Hematopoietic multipotent progenitor cell treated with erythropoietin and hydrocortisone succinate and interleukin-3 and kit ligand, for 17 days (in vitro differentiated cells): ENCODE results near the gene RERE.
"Not testable (repeated sequence)": the region's sequence is repeated elsewhere in the genome, so short reads cannot be mapped to it uniquely, and the experiment has no call there.

Experiments used
- DNase-seq: peaks from one replicate; pipeline ENCODE4 v3.0.0-alpha.2; 2015; ENCODE audit warnings: low spot score

Gene RERE

DNA sequence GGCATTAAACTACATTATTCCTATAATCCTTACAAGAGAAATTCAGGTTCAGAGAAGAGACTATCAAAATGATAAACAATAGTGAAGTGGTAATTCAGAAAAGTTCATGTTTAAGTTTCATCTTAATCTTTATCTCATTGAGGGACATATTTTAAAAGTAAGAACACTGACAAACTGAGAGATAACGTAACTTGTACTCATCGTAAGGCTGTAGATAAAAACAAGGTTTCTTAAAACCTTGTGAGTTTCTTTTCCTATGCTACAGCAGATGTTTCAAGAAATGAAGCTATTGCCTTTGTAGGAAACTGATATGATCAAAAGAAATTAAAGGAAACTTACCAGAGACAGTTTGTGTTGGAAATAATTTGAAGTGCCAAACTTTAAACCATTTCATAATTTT, 65.0 kb downstream of the RERE start:
- no peak for DNase-seq

DNA sequence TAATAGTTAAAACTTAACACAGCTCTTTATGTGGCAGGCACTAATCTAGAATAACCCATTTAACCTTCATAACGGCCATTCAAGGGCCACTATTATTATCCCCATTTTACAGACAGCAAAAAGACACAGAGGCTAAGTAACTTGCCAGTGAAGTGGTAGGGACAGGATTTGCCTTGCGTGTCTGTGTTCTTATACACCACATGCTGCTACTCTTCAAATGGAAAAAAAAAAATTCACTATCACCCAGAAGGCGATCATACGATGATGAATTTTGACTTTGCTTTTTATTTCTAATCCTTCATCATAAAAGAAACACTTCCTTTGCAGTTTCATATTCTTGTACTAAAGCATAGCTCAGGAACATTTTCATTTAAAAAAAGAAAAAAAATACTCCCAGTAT, 65.5 kb downstream of the RERE start:
- no peak for DNase-seq

DNA sequence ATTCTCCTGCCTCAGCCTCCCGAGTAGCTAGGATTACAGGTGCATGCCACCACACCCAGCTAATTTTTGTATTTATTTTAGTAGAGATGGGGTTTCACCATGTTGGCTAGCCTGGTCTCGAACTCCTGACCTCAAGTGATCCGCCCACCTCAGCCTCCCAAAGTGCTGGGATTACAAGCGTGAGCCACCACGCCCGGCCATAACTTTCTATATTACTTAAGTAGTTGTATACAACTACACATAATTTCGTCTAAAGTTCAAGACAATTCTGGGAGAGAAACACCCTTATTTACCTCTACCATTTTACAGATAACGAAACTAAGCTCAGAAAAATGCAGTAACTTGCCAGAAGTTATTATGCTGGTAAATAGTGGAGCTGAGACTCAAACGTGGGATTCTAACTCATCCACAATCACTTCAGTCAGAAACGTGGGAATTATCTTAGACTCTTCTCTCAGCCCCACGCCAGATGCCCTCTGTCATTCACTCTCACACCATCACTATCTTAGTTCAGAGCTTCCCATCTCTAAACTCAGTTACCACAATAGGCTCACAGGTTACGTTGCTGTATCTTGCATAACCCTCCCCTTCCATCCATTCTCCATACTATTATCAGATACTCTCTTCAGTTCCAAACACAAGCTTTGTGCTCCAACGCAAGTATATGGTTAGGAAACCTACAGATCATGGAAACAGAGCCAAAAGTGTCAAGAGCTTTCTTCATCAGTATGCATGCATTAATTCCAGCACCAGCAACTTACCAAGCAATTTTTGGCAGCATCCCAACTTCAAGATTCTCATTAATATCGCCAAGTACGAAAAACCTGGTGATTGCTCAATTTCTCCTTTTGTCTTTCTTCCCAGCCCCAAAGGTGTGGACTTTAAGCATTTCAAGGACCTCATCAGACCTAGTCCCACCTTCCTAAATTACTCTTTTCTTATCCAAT, 69.3 kb downstream of the RERE start:
- DNase-seq: no peak

DNA sequence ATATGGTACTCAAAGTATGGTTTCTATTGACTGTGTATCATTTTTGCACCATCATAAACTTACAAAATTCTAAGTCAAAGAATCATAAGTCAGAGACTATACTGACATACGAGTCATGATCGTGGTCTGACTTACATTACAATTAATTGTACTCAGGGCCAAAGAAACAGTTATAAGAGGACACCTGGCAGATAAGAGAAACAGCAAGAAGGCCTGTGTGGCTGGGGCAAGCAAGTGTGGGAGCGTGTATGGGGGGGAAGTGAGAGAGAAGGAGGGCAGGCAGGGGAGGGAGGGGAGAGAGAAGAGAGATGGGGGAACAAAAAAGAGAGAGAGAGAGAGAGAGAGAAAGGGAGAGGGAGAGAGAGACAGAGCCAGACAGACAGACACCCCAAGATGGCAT, 70.9 kb downstream of the RERE start:
- DNase-seq: no peak

DNA sequence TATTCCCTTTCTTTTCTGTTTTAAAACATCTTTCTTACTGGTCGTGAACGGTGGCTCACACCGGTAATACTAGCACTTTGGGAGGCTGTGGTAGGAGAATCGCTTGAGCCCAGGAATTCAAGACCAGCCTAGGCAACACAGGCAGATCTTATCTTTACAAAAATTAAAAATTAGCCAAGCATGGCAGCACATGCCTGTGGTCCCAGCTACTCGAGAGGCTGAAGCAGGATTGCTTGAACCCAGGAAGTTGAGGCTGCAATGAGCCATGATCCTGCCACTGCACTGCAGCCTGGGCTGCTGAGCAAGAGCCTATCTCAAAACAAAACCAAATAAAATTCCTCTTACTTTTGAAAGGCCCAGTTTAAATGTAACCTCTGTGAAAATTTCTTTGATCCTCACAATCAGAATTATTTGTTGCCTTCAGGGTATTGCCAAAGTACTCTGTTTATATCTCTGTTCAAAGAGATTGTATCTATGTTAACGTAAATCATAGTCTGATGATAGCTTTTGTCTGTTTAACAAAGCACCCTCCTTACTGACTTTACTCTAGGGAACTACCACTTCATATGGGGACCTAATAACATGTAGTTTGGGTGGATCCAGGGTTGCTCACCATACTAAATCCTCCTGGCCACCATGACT, 71.6 kb downstream of the RERE start:
- no peak for DNase-seq

DNA sequence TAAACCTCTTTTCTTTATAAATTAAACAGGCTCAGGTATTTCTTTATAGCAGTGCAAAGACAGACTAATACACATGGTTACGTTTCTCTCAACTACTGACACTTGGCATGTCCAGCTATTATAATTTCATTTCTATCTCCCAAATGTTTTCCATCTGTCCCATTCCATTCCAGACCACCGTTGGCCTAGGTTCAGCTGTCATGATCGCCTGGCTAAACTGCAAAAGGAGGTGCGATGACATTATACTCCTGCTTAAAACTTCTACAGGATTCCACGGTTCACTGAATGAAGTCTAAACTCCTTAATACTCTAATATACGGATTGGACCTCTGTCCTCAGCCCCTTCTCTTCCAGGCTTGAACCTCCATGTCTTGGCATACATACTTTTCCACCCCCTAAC, 72.1 kb downstream of the RERE start:
- no peak for DNase-seq

DNA sequence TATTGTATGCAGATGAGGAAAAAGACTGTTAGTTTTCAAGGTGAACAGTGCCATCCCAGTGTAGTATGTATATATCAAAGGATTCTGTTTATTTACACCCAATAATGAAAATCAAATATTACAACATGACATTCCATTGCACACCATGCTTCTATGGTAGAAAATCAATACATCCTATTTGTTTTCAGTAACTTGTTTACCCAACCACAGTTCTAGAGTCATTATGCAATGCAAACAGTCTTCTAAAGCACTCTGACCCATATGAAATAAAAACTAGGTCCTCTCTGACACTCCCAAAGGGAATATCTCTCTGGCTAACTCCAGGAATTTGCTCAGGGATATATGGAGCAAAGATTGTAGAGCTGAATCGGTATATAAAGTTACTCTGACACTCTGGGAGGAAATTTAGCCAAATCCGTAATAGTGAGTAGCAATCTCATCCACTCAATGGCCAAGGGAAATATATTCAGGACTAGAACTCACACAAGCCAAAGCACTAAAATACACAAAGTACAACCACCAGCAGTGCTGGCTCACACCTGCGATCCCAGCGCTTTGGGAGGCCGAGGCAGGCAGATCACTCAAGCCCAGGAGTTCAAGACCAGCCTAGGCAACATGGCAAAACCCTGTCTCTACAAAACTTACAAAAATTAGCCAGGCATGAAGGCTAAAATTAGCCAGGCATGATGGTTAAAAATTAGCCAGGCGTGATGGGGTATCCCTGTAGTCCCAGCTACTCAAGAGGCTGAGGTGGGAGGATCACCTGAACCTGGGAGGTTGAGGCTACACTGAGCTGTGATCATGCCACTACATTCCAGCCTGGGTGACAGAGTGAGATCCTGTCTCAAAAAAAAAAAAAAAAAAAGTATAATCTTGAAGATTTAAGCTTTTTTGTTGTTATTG, 75.2 kb downstream of the RERE start:
- no peak for DNase-seq

DNA sequence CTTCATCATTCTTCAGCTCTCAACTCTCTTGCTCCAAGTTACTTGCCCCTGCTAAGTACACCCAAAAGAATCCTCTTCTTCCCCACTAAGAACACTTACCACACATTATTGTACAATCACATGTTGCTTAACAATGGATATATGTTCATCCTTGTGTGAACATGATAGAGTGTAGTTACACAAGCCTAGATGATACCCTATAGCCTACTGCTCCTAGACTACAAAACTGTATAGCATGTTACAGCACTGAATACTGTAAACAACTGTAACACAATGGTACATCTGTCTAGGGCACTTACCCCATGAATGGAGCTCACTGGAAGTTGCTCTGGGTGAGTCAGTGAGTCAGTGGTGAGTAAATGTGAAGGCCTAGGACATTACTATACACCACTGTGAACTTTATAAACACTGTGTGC, 77.4 kb downstream of the RERE start:
- DNase-seq: no peak

DNA sequence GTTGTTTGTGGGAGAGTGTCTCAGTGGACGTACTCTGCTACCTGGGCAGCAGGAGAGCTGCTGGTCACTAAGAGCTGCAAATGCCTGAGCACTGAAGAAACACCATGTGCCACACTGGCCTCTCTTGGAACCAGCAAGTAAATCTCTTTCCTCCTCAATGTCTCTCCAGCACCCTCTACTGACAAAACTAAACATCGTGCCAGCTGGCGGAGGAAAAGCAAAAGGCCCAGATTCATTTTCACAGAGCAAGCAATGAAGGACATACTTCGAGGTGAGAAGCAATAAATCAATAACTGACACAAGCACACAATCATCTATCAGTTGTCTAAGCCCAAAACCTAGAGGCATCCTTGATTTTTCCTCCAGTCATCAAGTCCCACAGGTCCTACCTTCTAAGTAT, 78.1 kb downstream of the RERE start:
- DNase-seq: no peak

DNA sequence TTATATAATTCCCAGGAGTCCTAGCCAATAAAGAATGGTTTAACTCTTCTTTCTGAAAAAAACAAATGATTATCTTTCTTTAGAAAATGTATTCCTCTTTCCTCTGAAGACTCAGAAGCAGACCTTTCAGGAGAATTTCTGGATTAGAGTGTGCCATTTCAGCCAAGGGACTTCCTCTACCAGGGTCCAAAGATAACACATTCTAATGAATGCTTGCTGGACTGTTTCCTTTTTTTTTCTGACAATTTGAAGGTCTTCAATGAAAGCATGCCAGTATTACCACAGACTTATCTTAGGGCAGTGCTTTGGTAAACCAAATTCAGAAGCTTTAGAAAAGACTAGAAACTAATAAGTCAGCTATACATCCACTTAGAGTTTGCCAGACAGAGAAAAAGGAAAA, 80.5 kb downstream of the RERE start:
- no peak for DNase-seq

DNA sequence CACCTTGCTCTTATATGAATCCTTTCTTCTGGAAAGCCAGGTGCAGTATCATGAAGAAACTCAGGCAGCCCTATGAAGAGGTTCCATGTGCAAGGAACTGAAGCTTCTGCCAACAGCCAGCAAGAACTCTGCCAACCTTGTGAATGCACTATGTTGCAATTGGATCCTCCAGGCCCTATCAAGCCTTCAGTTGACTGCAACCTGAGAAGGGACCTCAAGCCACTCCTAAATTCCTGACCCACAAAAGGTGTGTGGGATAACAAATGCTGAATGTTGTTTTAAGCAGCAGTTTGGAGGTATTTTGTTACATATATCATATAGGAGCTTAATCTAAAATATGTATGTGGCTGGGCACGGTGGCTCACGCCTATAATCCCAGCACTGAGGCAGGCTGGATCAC, 84.0 kb downstream of the RERE start:
- DNase-seq: no peak

DNA sequence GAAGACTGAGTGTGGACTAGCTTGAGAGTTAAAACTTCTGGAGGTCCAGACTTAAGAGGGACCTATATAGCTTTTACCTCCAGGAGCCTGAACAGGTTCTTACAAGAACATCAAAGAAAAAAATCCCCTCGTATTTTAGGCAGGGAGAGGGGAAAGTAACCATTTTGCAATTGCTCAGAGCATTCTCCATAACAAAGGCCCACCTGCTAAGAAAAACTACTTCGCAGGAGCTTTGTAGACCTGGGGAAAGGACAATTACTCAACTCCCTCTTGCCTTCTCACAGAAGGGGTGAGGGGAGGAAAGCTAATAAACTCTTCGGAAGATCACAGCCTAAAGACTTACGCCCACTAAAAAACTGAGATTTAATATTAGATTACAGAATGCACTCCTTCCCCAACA, 86.3 kb downstream of the RERE start:
- no peak for DNase-seq

DNA sequence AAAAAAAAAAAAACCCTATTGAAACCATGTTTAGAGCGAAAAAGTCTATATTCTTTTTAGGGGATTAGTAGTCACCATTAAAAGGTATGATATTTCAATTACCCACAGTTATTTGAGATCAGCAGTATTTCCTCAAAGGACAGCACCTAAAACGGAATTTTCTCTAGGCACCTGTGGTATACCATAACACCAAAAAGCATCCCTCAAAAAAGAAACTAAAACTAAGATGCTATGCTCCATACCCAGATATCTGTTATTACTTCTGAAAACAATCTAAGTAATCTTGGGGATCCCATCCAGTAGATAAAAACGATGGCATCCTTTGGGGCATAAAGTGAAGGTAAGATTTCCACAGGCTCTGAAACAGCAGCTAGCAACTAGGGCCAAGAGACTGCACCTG, 89.0 kb downstream of the RERE start:
- no peak for DNase-seq

DNA sequence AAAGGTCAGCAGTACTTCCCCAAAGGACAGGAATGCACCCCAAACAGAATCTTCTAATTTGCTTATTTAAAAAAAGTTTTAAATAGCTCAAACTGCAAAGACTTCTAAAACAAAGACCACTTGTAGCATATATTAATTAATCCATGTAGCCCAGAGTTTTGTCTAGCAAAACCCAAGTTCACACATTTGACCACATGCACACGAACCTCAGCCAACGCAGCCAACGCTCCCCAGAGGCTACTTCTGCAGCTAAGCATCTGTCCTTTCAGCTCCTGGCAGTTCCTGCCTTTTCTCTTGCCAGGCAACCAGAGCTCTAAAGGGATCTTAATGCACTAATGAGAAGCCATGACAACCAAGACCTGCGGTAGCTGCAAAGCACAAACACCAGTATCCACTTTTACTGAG, 89.6 kb downstream of the RERE start:
- DNase-seq: no peak

DNA sequence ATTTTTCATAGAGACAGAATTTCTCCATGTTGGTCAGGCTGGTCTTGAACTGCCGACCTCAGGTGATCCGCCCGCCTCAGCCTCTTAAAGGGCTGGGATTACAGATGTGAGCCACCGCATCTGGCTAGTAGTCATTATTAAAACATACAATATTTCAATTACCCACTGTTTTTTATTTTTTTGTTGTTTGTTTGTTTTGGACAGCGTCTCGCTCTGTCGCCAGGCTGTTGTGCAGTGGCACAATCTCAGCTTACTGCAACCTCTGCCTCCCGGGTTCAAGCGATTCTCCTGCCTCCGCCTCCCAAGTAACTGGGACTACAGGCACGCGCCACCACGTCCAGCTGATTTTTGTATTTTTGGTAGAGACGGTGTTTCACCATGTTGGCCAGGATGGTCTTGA, 90.1 kb downstream of the RERE start:
- not testable (repeated sequence) for DNase-seq

DNA sequence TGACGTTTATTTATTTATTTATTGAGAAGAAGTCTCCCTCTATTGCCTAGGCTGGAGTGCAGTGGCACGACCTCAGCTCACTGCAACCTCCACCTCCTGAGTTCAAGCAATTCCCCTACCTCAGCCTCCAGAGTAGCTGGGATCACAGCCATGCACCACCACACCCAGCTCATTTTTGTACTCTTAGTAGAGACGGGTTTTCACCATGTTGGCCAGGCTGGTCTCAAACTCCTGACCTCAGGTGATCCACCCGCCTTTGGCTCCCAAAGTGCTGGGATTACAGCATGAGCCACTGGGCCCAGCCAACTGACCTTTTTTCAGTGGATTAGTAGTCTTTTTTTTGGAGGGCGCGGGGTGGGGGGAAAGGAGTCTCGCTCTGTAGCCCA, 90.6 kb downstream of the RERE start:
- not testable (repeated sequence) for DNase-seq

DNA sequence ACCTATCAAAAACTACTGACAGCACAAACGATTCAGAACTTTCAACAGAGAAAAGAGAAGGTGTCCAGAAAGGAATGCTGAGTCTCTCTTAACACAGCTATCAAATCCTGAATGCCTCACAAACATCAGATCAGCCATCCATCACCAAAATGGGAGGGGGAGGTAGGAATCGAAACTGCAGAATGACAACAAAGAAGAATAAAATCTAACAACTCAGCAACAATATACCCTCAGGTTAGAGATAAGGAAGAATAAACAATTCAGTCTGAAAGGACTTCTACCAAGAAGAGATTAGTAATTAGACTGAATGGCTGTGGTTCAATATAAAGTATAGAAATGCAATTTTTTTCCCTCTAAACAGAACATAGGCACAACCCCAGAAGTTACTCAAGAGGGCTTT, 94.4 kb downstream of the RERE start:
- no peak for DNase-seq

DNA sequence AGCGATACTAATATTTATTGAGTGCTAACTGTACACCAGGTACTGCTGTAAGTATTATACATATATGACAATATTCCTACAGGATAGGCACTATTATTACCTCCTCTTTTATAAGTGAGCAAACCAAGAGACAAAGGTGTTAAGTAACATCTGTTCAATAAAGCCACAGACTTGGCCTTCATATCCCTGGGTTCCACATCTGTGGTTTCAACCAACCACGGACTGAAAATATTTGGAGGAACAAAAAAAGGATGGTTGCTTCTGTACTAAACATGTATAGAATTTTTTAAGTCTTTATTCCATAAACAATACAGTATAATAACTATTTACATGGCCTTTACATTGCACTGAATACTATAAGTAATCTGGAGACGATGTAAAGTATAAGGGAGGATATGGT, 95.1 kb downstream of the RERE start:
- DNase-seq: no peak

DNA sequence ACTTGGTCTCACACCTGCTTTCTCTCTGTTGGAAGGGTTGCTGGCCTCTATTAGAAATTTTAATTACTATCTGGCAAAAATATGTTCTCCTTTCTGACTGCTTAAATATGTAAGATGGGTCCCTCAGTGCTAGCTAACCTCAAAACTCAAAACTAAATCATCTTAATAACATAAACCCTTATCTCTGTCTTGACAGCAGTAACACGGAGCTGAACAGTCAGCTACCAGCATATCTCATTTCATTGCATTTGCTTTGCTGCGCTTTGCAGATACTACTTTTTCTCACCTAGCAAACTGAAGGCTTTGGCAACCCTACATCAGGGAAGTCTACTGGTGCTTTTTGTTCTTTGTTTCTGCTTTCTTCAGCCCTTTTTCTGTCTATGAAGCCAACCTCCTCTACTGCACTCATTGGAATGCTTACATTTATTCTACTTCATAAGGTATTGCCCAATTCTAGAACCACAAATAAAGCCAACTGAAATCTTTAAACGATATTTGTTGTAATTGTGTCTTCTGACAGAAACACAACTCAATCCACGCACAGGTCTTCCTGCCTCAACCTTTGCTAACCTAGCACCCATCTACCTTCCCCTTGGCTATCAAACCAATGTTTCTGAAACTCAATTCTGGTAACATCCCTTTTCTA, 95.6 kb downstream of the RERE start:
- no peak for DNase-seq

DNA sequence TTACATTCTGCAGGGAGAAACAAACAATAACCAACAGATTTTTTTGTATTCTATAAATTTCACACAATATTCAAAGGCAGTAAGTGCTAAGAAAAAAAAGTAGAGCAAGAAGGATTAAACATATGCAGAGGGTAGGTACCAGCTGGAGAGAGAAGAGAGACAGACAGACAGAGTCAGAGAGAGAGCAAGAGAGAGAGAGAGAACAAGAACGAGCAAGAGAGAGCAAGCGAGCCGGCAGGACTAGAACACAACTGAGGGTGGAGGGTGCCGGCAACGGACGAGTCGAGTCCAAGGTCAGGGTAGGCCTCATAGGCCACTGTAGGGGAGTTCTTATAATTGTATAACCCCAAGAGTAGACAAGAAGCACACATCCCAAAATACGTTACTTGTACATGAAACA, 97.1 kb downstream of the RERE start:
- no peak for DNase-seq

DNA sequence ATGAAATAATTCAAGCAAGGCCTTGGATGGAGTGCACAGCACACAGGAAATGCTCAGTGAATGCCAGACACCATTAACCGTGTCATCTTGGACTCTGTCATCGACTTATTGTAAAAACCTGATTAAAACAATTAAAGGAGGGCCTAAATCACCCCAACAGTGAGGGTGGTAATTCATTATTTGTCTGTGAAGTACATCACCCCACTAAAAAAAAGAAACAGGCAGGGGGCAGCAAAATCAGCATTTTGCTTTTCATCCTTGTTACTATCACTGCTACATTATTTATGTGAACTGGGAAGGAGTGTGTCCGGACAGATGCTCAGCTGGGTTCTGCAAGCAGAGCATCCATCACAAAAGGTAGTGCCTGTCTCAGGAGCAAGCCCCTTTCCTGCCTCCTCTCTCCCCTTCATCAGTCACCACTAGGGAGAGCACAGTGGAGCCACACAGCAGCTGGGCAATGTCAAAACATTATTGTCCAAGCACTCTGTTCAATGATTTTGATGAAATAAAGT, 98.5 kb downstream of the RERE start:
- DNase-seq: no peak

DNA sequence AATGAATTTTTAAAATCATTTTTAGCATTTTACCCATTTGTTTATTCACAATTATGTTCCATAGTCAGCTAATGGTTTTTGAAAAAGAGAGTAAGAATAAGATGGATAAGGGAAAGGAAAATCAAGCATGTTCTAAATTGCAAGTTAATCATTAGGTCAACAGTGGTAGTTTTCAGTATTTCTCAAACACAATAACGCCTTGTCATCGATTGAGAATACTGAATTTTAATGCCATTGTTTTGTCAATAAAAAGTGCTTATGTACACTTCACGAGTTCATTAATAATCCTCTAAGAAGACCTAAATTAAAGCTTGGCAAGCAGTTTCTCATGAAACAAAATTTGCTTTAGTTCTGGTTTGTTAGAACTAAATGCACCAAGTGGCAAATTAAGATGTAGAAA, 100.3 kb downstream of the RERE start:
- DNase-seq: no peak
